K562 (cell line): ENCODE results near the gene UBE3D. TPM values are rescaled to one million over a fixed set of nuclear protein-coding genes. Genes with fewer than 3 reads are reported as not detected.

ENCODE experiments used
- CREB1 ChIP-seq, 2 experiments: sonication (generic) in 1 of 2; formaldehyde crosslinking in 1 of 2; IDR thresholded peaks; 2 replicates each; pipeline versions ENCODE4 v1.6.1 to v1.8.0; 2012 to 2022; ENCODE audit warnings: inconsistent platforms in 1 of 2, mild to moderate bottlenecking in 1 of 2, missing genetic modification reagents in 1 of 2, moderate library complexity in 1 of 2
- CREBBP ChIP-seq: IDR thresholded peaks from one replicate; pipeline ENCODE4 v1.6.1; 2012; ENCODE audit warnings: low read depth, mild to moderate bottlenecking, control low read depth, inconsistent platforms, low read length
- HIVEP1 ChIP-seq: fragments of 250-450 bp; sonication (Bioruptor Pico); IDR thresholded peaks from 2 replicates; pipeline ENCODE4 v1.4.0; 2020; ENCODE audit warnings: mild to moderate bottlenecking
- ILK ChIP-seq: fragments of 450-650 bp; IDR thresholded peaks from 2 replicates; pipeline ENCODE4 v1.6.1; 2016; ENCODE audit warnings: missing genetic modification characterization, low read depth, mild to moderate bottlenecking, missing compliant biosample characterization, moderate library complexity, borderline replicate concordance
- KLF13 ChIP-seq: fragments of 450-650 bp; IDR thresholded peaks from 2 replicates; pipeline ENCODE4 v1.6.1; 2016; ENCODE audit warnings: missing genetic modification characterization, low read depth, mild to moderate bottlenecking, missing compliant biosample characterization, moderate library complexity, borderline replicate concordance
- MYBL2 ChIP-seq, 2 experiments: fragments of 450-650 bp in 1 of 2; sonication (generic) in 1 of 2; formaldehyde crosslinking in 1 of 2; IDR thresholded peaks; 2 replicates each; pipeline versions ENCODE4 v1.6.1 to v1.8.1; 2017 to 2022; ENCODE audit warnings: borderline replicate concordance in 1 of 2, inconsistent platforms in 1 of 2, low read depth in 1 of 2, mild to moderate bottlenecking in 1 of 2, missing genetic modification reagents in 1 of 2, moderate library complexity in 1 of 2
- NCOA2 ChIP-seq, 2 experiments: fragments of 450-650 bp; IDR thresholded peaks; 2 replicates each; pipeline ENCODE4 v1.6.1; 2018; ENCODE audit warnings: mild to moderate bottlenecking in 2 of 2, moderate library complexity in 1 of 2; ENCODE audit not compliant: partially characterized antibody in 2 of 2
- RB1 ChIP-seq: fragments of 450-650 bp; IDR thresholded peaks from 2 replicates; pipeline ENCODE4 v1.6.1; 2017; ENCODE audit warnings: low read depth, mild to moderate bottlenecking
- RERE ChIP-seq: sonication (generic); formaldehyde crosslinking; IDR thresholded peaks from 2 replicates; pipeline ENCODE4 v1.8.0; 2023; ENCODE audit warnings: missing genetic modification reagents, mild to moderate bottlenecking, borderline replicate concordance
- SMAD4 ChIP-seq: fragments of 250-450 bp; sonication (Bioruptor Pico); conservative IDR thresholded peaks from 2 replicates; pipeline ENCODE4 v1.8.0; 2021; ENCODE audit warnings: inconsistent platforms, mild to moderate bottlenecking, moderate library complexity
- TBL1XR1 ChIP-seq, 2 experiments: IDR thresholded peaks; 2 replicates each; pipeline ENCODE4 v1.6.1; 2012; ENCODE audit warnings: improper control_type of control experiment in 2 of 2, low read length in 2 of 2, mild to moderate bottlenecking in 1 of 2
- THRAP3 ChIP-seq: fragments of 450-650 bp; IDR thresholded peaks from 2 replicates; pipeline ENCODE4 v1.6.1; 2016; ENCODE audit warnings: mild to moderate bottlenecking, inconsistent platforms, borderline replicate concordance
- ZFPM2 ChIP-seq: fragments of 250-450 bp; sonication (Bioruptor Pico); IDR thresholded peaks from 2 replicates; pipeline ENCODE4 v1.5.1; 2022; ENCODE audit warnings: mild to moderate bottlenecking
- ZNF140 ChIP-seq: fragments of 250-450 bp; sonication (Bioruptor Pico); IDR thresholded peaks from 2 replicates; pipeline ENCODE4 v1.8.0; 2021; ENCODE audit warnings: moderate library complexity, mild to moderate bottlenecking, inconsistent platforms
- ZNF551 ChIP-seq: fragments of 250-450 bp; sonication (Bioruptor Pico); IDR thresholded peaks from 2 replicates; pipeline ENCODE4 v1.5.0; 2021; ENCODE audit warnings: mild to moderate bottlenecking, moderate library complexity
- polyA plus RNA-seq, 8 experiments: library from polyadenylated mRNA; depleted of rRNA in 4 of 8; stranded (reverse) in 5 of 8; unstranded in 3 of 8; fragments of >200 nt; fragmentation: Nextera tagmentation in 2 of 8; fragmentation: Illumina TruSeq in 1 of 8; extraction: Ambion mirVana in 2 of 8; extraction: Trizol in 1 of 8; gene quantifications; 2 replicates each; pipeline versions ENCODE4 v1.2.1 to v1.2.3, GENCODE V29; 2011 to 2014; ENCODE audit warnings: inconsistent platforms in 1 of 8, missing spikeins in 1 of 8
- total RNA-seq, 7 experiments: library from RNA; depleted of rRNA in 6 of 7; stranded (reverse); fragments of >200 nt in 6 of 7; fragmentation: Illumina TruSeq in 2 of 7; extraction: Trizol in 2 of 7; gene quantifications; 2 replicates each; pipeline versions ENCODE4 v1.2.1 to v1.2.3, GENCODE V29; 2011 to 2021; ENCODE audit warnings: low replicate concordance in 1 of 7
- TF ChIP-seq, protein P1 (sequence below): fragments of 450-650 bp; IDR thresholded peaks from 2 replicates; pipeline ENCODE4 v1.6.1; 2017; ENCODE audit warnings: antibody characterized with exemption
- TF ChIP-seq, protein P2 (sequence below): fragments of 250-450 bp; sonication (Bioruptor Pico); IDR thresholded peaks from 2 replicates; pipeline ENCODE4 v1.6.1; 2021; ENCODE audit warnings: mild to moderate bottlenecking

The UBE3D gene
- total and polyA plus RNA-seq, 9 of the 15 experiments (the other 6 are each of a cell fraction or from before 2014, with no cell fraction given), result 9.4 to 17.6 (median 11.9) TPM

GRCh38 chr6:83067448-83068439 is 2.1 kb upstream of the UBE3D start, which contains the start of gene DOP1A (continued):
- TF ChIP-seq CREB1 (IDR thresholded peaks at IDR 0.05) (peak; percentile 60; the same call in 1 of the 2 replicates), CREB1 (CRISPR knock-in tag; IDR thresholded peaks at IDR 0.05) (peak; percentile 76), ZNF140 (CRISPR knock-in tag) (no peak), ZNF551 (CRISPR knock-in tag) (no peak), CREBBP (no peak), ILK (tag) (no peak), RB1 (peak; percentile 81), SMAD4 (CRISPR knock-in tag) (peak; percentile 50), ZFPM2 (CRISPR knock-in tag) (no peak), THRAP3 (no peak), NCOA2 (IDR thresholded peaks at IDR 0.05; ENCODE audit: partially characterized antibody in 2 of 2) (no peak), TBL1XR1 (IDR thresholded peaks at IDR 0.05; ENCODE audit: low read length in 2 of 2) (no peak), MYBL2 (IDR thresholded peaks at IDR 0.05; ENCODE audit: low read depth) (no peak), MYBL2 (CRISPR knock-in tag; IDR thresholded peaks at IDR 0.05; ENCODE audit: borderline replicate concordance) (no peak), KLF13 (tag) (peak; percentile 46; the same call in 1 of the 2 replicates), HIVEP1 (CRISPR knock-in tag) (no peak), RERE (CRISPR knock-in tag) (no peak)
- TF ChIP-seq, protein P1, sequence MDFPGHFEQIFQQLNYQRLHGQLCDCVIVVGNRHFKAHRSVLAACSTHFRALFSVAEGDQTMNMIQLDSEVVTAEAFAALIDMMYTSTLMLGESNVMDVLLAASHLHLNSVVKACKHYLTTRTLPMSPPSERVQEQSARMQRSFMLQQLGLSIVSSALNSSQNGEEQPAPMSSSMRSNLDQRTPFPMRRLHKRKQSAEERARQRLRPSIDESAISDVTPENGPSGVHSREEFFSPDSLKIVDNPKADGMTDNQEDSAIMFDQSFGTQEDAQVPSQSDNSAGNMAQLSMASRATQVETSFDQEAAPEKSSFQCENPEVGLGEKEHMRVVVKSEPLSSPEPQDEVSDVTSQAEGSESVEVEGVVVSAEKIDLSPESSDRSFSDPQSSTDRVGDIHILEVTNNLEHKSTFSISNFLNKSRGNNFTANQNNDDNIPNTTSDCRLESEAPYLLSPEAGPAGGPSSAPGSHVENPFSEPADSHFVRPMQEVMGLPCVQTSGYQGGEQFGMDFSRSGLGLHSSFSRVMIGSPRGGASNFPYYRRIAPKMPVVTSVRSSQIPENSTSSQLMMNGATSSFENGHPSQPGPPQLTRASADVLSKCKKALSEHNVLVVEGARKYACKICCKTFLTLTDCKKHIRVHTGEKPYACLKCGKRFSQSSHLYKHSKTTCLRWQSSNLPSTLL, result no peak
- TF ChIP-seq, protein P2, sequence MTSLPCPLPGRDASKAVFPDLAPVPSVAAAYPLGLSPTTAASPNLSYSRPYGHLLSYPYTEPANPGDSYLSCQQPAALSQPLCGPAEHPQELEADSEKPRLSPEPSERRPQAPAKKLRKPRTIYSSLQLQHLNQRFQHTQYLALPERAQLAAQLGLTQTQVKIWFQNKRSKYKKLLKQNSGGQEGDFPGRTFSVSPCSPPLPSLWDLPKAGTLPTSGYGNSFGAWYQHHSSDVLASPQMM, result no peak
